MM.1S (cell line): Measurements from ENCODE around the gene PIGS.

ENCODE experiments used
- EZH2 ChIP-seq: fragments of 300-600 bp; sonication (generic); optimal IDR thresholded peaks from 2 replicates; pipeline ENCODE3; 2017; ENCODE audit warnings: low read depth, mild to moderate bottlenecking, antibody characterized with exemption, low read length, mixed read lengths
- EZH2phosphoT487 ChIP-seq: fragments of 300-600 bp; sonication (generic); IDR thresholded peaks from 2 replicates; pipeline ENCODE4 v1.6.1; 2018; ENCODE audit warnings: antibody characterized with exemption, low read length
- TF ChIP-seq, protein P1 (sequence below): fragments of 300-600 bp; sonication (generic); IDR thresholded peaks from 2 replicates; pipeline ENCODE4 v1.5.1; 2016; ENCODE audit warnings: antibody characterized with exemption, low read length, mixed read lengths

DNA sequence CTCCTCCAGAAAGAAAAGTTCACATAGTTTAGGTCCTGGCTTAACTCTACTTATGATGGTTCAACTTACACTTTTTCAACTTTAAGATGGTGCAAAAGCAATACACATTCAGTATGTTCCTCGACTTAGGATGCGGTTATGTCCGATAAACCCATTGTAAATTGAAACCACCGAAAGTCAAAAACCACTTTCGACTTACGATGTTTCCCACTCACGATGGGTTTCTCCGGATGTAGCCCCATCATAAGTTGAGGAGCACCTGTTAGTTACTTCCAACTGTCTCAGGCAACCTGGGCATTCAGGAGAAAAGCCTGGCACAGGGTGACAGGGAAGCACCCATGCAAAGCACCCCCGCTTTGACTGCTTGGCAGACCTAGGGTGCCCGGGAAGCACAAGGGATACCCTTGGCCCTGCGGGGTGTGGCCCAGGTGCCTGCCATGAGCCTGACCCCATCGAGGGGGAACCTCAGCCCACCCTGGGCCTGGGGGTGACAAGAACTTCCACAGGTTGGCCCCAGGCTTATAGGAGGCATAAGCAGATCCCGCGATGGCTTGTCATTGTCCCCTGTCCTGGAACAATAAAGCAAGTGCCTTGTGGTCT lies 32.9 kb downstream of the PIGS start:
- TF ChIP-seq, protein P1, sequence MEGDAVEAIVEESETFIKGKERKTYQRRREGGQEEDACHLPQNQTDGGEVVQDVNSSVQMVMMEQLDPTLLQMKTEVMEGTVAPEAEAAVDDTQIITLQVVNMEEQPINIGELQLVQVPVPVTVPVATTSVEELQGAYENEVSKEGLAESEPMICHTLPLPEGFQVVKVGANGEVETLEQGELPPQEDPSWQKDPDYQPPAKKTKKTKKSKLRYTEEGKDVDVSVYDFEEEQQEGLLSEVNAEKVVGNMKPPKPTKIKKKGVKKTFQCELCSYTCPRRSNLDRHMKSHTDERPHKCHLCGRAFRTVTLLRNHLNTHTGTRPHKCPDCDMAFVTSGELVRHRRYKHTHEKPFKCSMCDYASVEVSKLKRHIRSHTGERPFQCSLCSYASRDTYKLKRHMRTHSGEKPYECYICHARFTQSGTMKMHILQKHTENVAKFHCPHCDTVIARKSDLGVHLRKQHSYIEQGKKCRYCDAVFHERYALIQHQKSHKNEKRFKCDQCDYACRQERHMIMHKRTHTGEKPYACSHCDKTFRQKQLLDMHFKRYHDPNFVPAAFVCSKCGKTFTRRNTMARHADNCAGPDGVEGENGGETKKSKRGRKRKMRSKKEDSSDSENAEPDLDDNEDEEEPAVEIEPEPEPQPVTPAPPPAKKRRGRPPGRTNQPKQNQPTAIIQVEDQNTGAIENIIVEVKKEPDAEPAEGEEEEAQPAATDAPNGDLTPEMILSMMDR: no peak
- no peak for TF ChIP-seq EZH2
- TF ChIP-seq EZH2phosphoT487: no peak
